Measurements from ENCODE around the gene ADGRG7.

The ADGRG7 gene

GRCh38 chr3:100697723-100698285 lies 88.4 kb downstream of the ADGRG7 start:
- Histone ChIP-seq H3K36me3 (no peaks in the 10 kb centered on the region), H3K4me3 (no peak overlapping the region), H3K9me3 (no peaks in the 10 kb centered on the region), H3K4me1 (no peaks in the 10 kb centered on the region), H3K27me3 (peaks cover 0 to 10% of the 10 kb centered on the region in 2 donors), H3K27ac (no peak overlapping the region)
- no peak for DNase-seq
- intact Hi-C loops (cut with DNase I; ENCODE audit: low total_unique reads) = no loop called here
- TF ChIP-seq CTCF (IDR thresholded peaks at IDR 0.05) = no peak

- Histone ChIP-seq H3K4me1 (no peaks in the 10 kb centered on the region), H3K27ac (no peak overlapping the region), H3K36me3 (no peaks in the 10 kb centered on the region), H3K4me3 (no peak overlapping the region), H3K27me3 (peaks cover 0 to 10% of the 10 kb centered on the region in 2 donors), H3K9me3 (no peaks in the 10 kb centered on the region)
- no peak for DNase-seq
- intact Hi-C loops (cut with DNase I; ENCODE audit: low total_unique reads) = no loop called here
- no peak for TF ChIP-seq CTCF (IDR thresholded peaks at IDR 0.05)
Observed at GRCh38 chr3:100698736-100699135, 89.3 kb downstream of the ADGRG7 start.

- H3K4me1 ChIP-seq = no peaks in the 10 kb centered on the region
- TF ChIP-seq CTCF (IDR thresholded peaks at IDR 0.05) = no peak
- H3K27ac ChIP-seq = no peak overlapping the region
- peaks cover 0 to 11% of the 10 kb centered on the region in 2 donors for H3K27me3 ChIP-seq
- intact Hi-C loops (cut with DNase I; ENCODE audit: low total_unique reads) = no loop called here
- no peaks in the 10 kb centered on the region for H3K36me3 ChIP-seq
- no peak for DNase-seq
- no peaks in the 10 kb centered on the region for H3K9me3 ChIP-seq
- H3K4me3 ChIP-seq = no peak overlapping the region
Observed at GRCh38 chr3:100700708-100701107, 91.3 kb downstream of the ADGRG7 start.

DNA sequence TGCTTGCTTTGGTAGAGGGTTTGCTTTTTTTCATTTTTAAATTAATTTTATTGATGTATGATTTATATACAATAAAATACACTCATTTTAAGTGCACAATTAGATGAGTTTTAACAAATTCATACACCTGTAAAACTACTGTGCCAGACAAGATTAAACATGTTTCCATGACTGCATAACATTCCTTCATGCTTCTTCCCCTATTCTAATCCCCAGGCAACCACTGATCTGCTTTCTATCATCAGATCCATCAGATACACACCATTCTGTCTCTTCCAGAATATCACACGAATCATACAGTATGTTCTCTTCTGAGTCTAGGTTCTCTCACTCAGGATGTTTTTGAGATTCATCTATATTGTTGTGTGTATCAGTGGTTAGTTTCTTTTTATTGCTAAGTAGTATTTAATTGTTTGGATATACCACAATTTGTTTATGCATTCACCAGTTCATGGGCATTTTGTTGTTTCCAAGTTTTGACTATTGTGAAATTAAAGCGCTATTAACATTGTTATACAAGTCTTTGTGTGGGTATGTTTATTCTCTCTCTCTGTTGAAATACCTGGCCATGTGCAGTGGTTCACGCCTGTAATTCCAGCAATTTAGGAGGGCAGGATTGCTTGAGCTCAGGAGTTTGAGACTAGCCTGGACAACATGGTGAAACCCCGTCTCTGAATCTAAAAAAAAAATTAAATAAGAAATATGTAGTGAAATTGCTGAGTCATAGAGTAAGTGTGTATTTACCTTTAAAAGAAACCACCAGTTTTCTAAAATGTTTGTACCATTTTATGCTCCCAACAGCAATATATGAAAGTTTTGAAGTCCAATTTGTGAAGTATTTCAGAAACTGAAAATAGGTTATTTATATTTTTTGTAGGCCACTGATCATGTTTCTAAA lies 92.9 kb downstream of the ADGRG7 start:
- no peak for TF ChIP-seq CTCF (IDR thresholded peaks at IDR 0.05)
- Histone ChIP-seq H3K27me3 (peaks cover 0 to 6% of the 10 kb centered on the region in 2 donors), H3K27ac (no peak overlapping the region), H3K9me3 (no peaks in the 10 kb centered on the region), H3K36me3 (no peaks in the 10 kb centered on the region), H3K4me3 (no peak overlapping the region), H3K4me1 (no peaks in the 10 kb centered on the region)
- no peak for DNase-seq
- intact Hi-C loops (cut with DNase I; ENCODE audit: low total_unique reads) = no loop called here

DNA sequence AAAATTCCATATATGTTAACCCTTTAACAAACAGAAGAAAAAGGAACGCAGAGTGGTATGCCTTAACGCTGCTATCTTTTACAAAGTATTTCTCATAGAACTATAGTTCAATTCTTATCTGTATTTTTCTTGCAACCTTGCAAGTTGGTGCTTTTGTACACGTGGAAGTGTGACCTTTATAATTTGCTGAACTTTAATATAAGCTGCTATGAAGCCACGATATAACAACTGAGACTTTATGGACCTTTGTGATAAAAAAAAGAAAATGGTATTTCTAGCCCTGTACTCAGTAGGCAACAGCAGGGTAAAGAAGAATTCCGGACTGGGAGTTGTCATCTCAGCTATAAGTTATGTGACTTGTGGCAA lies 93.6 kb downstream of the ADGRG7 start:
- H3K27me3 ChIP-seq = peaks cover 0 to 4% of the 10 kb centered on the region in 2 donors
- H3K4me1 ChIP-seq = no peaks in the 10 kb centered on the region
- TF ChIP-seq CTCF (IDR thresholded peaks at IDR 0.05) = no peak
- no peak for DNase-seq
- H3K4me3 ChIP-seq = no peak overlapping the region
- intact Hi-C loops (cut with DNase I; ENCODE audit: low total_unique reads) = no loop called here
- H3K27ac ChIP-seq = no peak overlapping the region
- no peaks in the 10 kb centered on the region for H3K9me3 ChIP-seq
- no peaks in the 10 kb centered on the region for H3K36me3 ChIP-seq

Data from tibial artery (tissue), 4 donors.